C4-2B (cell line): Measurements from ENCODE around the gene SPECC1L.

Experiments
- ZFX ChIP-seq: fragments of 450-650 bp; IDR thresholded peaks from 2 replicates; pipeline ENCODE4 v1.6.1; 2017
- TF ChIP-seq, protein P1 (sequence below): fragments of 450-650 bp; conservative IDR thresholded peaks from 2 replicates; pipeline ENCODE4 v1.5.1; 2017; ENCODE audit warnings: mild to moderate bottlenecking

DNA sequence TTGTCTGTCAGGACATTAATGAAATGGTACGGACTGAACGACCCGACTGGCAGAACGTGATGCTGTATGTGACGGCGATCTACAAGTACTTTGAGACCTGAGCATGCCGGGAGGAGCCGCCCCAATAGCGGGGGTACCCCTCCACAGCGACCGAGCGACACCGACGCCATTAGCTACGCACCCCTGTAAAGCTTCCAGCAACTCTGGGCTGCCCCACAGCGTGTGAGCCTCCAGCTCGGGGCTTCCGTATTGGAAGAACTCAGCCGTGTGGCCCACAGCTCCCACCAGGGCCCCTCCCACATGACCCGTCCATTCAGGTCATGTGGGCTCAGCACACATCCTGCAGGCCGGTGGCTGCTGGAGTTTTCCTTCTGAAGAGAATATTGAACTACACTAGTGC lies 143.9 kb downstream of the SPECC1L start:
- TF ChIP-seq, protein P1, sequence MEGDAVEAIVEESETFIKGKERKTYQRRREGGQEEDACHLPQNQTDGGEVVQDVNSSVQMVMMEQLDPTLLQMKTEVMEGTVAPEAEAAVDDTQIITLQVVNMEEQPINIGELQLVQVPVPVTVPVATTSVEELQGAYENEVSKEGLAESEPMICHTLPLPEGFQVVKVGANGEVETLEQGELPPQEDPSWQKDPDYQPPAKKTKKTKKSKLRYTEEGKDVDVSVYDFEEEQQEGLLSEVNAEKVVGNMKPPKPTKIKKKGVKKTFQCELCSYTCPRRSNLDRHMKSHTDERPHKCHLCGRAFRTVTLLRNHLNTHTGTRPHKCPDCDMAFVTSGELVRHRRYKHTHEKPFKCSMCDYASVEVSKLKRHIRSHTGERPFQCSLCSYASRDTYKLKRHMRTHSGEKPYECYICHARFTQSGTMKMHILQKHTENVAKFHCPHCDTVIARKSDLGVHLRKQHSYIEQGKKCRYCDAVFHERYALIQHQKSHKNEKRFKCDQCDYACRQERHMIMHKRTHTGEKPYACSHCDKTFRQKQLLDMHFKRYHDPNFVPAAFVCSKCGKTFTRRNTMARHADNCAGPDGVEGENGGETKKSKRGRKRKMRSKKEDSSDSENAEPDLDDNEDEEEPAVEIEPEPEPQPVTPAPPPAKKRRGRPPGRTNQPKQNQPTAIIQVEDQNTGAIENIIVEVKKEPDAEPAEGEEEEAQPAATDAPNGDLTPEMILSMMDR = no peak
- no peak for TF ChIP-seq ZFX
